HCT116 (cell line): ENCODE results near the gene SFXN3. TPM values are rescaled to one million over a fixed set of nuclear protein-coding genes. Genes with fewer than 3 reads are reported as not detected.
A peak's percentile ranks its signal among the peaks of the same experiment; 100 is the strongest.

ENCODE experiments used
- ATAC-seq: fragments of 200-7000 bp; cut with Tn5 transposase; 2 replicates; pipeline ENCODE4 v1.9.1; 2020; ENCODE audit warnings: mild to moderate bottlenecking, moderate library complexity
- BruUV-seq: library from RNA; stranded (reverse); fragments of 400-500 nt; replicated peaks from 2 replicates; lab custom pipeline; 2021; lab: Mats Ljungman, UMichigan
- CTCF ChIA-PET: fragments of 300-600 bp; sonication (Branson Sonifier 250); formaldehyde crosslinking; loops from one replicate; lab custom pipeline; 2021; ENCODE audit warnings: antibody characterized with exemption; lab: Charles Lee
- POLR2A ChIA-PET: fragments of 300-600, 350-600 bp; sonication (Branson Sonifier 250); formaldehyde crosslinking; loops from one replicate; lab custom pipeline; 2021; ENCODE audit warnings: antibody characterized with exemption; lab: Charles Lee
- RAD21 ChIA-PET, 2 experiments: fragments of 300-600 bp; sonication (Branson Sonifier 250); formaldehyde crosslinking; loops; one replicate each; lab custom pipeline; 2023; ENCODE audit warnings: low total read pairs in 2 of 2; ENCODE audit not compliant: uncharacterized antibody in 2 of 2, unreplicated experiment in 2 of 2, low non-redundant PET in 1 of 2; lab: Charles Lee
- DNase-seq: peaks from one replicate; pipeline ENCODE4 v3.0.0-alpha.2; 2010; ENCODE audit warnings: low read depth, low spot score
- H2AFZ ChIP-seq: fragments of 200-600 bp; shearing (Covaris generic), sonication (generic); 2 replicates; pipeline ENCODE4 v1.6.1; 2017; ENCODE audit warnings: low read depth, mixed run types, mixed read lengths, antibody characterized with exemption, low read length; ENCODE audit not compliant: poor library complexity, severe bottlenecking
- H3K27ac ChIP-seq: 2 replicates; pipeline ENCODE4 v1.5.1; 2012; ENCODE audit warnings: low read depth, low read length
- H3K27me3 ChIP-seq: fragments of 200-600 bp; sonication (generic); 2 replicates; pipeline ENCODE4 v1.6.1; 2016; ENCODE audit warnings: mixed run types, low read length, mixed read lengths; ENCODE audit not compliant: insufficient read depth
- H3K36me3 ChIP-seq, 2 experiments: fragments of 200-500 bp in 1 of 2; fragments of 200-600 bp in 1 of 2; sonication (Bioruptor generic) in 1 of 2; sonication (generic) in 1 of 2; 2 replicates each; pipeline versions ENCODE4 v1.5.1 to v1.6.1; 2014 to 2016; ENCODE audit warnings: low read length in 2 of 2, inconsistent platforms in 1 of 2, mixed read lengths in 1 of 2, mixed run types in 1 of 2; ENCODE audit not compliant: insufficient read depth in 2 of 2, control insufficient read depth in 1 of 2
- H3K4me1 ChIP-seq, 2 experiments: fragments of 200-600 bp in 1 of 2; sonication (generic) in 1 of 2; 2 replicates each; pipeline versions ENCODE4 v1.5.1 to v1.6.1; 2012 to 2017; ENCODE audit warnings: low read length in 2 of 2, inconsistent platforms in 1 of 2, mild to moderate bottlenecking in 1 of 2, mixed read lengths in 1 of 2, mixed run types in 1 of 2, moderate library complexity in 1 of 2; ENCODE audit not compliant: insufficient read depth in 2 of 2, control insufficient read depth in 1 of 2
- H3K4me2 ChIP-seq: fragments of 200-600 bp; sonication (generic); 2 replicates; pipeline ENCODE4 v1.6.1; 2017; ENCODE audit warnings: mixed run types, low read length, mixed read lengths
- H3K4me3 ChIP-seq, 2 experiments: fragments of 200-600 bp in 1 of 2; sonication (generic) in 1 of 2; replicated peaks in 1 of 2; 2 replicates each; pipeline ENCODE4 v1.5.1; 2011 to 2016; ENCODE audit warnings: low read length in 2 of 2, control low read depth in 1 of 2, low read depth in 1 of 2, mild to moderate bottlenecking in 1 of 2, mixed read lengths in 1 of 2, mixed run types in 1 of 2
- H3K79me2 ChIP-seq: fragments of 200-600 bp; sonication (generic); 2 replicates; pipeline ENCODE4 v1.6.1; 2017; ENCODE audit warnings: mild to moderate bottlenecking, mixed run types, low read length, moderate library complexity, mixed read lengths; ENCODE audit not compliant: insufficient read depth
- H3K9ac ChIP-seq: fragments of 200-600 bp; sonication (generic); 2 replicates; pipeline ENCODE4 v1.6.1; 2016; ENCODE audit warnings: low read length, mixed read lengths
- H3K9me2 ChIP-seq: fragments of 200-600 bp; sonication (generic), shearing (Covaris generic); 2 replicates; pipeline ENCODE4 v1.6.1; 2017; ENCODE audit warnings: mixed run types, mild to moderate bottlenecking, moderate library complexity; ENCODE audit not compliant: insufficient read depth
- H3K9me3 ChIP-seq, 2 experiments: fragments of 200-500 bp in 1 of 2; fragments of 200-600 bp in 1 of 2; sonication (Bioruptor generic) in 1 of 2; sonication (generic) in 1 of 2; 2 replicates each; pipeline ENCODE4 v1.6.1; 2014 to 2017; ENCODE audit warnings: low read length in 2 of 2, mixed read lengths in 2 of 2, inconsistent platforms in 1 of 2, low read depth in 1 of 2, mild to moderate bottlenecking in 1 of 2, mixed run types in 1 of 2, moderate library complexity in 1 of 2; ENCODE audit not compliant: control insufficient read depth in 1 of 2, insufficient read depth in 1 of 2
- H4K20me1 ChIP-seq: fragments of 200-600 bp; sonication (generic), shearing (Covaris generic); 2 replicates; pipeline ENCODE4 v1.6.1; 2017; ENCODE audit warnings: mixed run types, mild to moderate bottlenecking, moderate library complexity; ENCODE audit not compliant: insufficient read depth
- ATF3 ChIP-seq: IDR thresholded peaks from 2 replicates; pipeline ENCODE4 v1.6.1; 2012
- POLR2A ChIP-seq: IDR thresholded peaks from 2 replicates; pipeline ENCODE4 v1.7.0; 2011; ENCODE audit warnings: borderline replicate concordance; ENCODE audit not compliant: insufficient read depth, insufficient read length; ENCODE audit errors: extremely low read depth
- RAD21 ChIP-seq: IDR thresholded peaks from 2 replicates; pipeline ENCODE4 v1.6.1; 2012; ENCODE audit warnings: low read depth, mild to moderate bottlenecking
- REST ChIP-seq: IDR thresholded peaks from 2 replicates; pipeline ENCODE4 v1.6.1; 2012; ENCODE audit warnings: low read depth
- TCF7L2 ChIP-seq: IDR thresholded peaks from 2 replicates; pipeline ENCODE4 v1.7.0; 2011; ENCODE audit warnings: borderline replicate concordance, inconsistent platforms; ENCODE audit not compliant: insufficient read depth, insufficient read length; ENCODE audit errors: extremely low read depth
- YY1 ChIP-seq: IDR thresholded peaks from 2 replicates; pipeline ENCODE4 v1.6.1; 2011; ENCODE audit warnings: low read length, low read depth, moderate library complexity, mild to moderate bottlenecking; ENCODE audit not compliant: insufficient replicate concordance; ENCODE audit errors: extremely low read depth
- ZNF274 ChIP-seq: fragments of 200-500 bp; sonication (Bioruptor generic); IDR thresholded peaks from 2 replicates; pipeline ENCODE4 v1.6.1; 2014; ENCODE audit warnings: mild to moderate bottlenecking, low read depth, low read length, inconsistent platforms
- intact Hi-C: fragments of 100-400 bp; cut with micrococcal nuclease; formaldehyde crosslinking; loops from 2 replicates; pipeline ENCODE4 v1.10.0; 2022
- total RNA-seq: library from RNA; stranded (reverse); gene quantifications from one replicate; pipeline ENCODE4 v1.2.1, GENCODE V29; 2021; ENCODE audit not compliant: unreplicated experiment
- TF ChIP-seq, protein P1 (sequence below), 3 experiments: fragments of 200-600 bp in 1 of 3; sonication (generic) in 1 of 3; IDR thresholded peaks in 2 of 3; conservative IDR thresholded peaks in 1 of 3; 2 replicates each; pipeline ENCODE4 v1.5.1; 2012 to 2017; ENCODE audit warnings: low read depth in 2 of 3, low read length in 2 of 3, antibody characterized with exemption in 1 of 3, borderline replicate concordance in 1 of 3, control low read depth in 1 of 3, mild to moderate bottlenecking in 1 of 3, mixed read lengths in 1 of 3, mixed run types in 1 of 3, moderate library complexity in 1 of 3; ENCODE audit not compliant: insufficient read depth in 1 of 3
- TF ChIP-seq, protein P2 (sequence below): IDR thresholded peaks from 2 replicates; pipeline ENCODE4 v1.6.1; 2011; ENCODE audit warnings: mild to moderate bottlenecking, low read length, moderate library complexity; ENCODE audit not compliant: insufficient replicate concordance; ENCODE audit errors: extremely low read depth

SFXN3 gene
- total RNA-seq, 1 experiment from 2014 or later, result 52.5 TPM

DNA sequence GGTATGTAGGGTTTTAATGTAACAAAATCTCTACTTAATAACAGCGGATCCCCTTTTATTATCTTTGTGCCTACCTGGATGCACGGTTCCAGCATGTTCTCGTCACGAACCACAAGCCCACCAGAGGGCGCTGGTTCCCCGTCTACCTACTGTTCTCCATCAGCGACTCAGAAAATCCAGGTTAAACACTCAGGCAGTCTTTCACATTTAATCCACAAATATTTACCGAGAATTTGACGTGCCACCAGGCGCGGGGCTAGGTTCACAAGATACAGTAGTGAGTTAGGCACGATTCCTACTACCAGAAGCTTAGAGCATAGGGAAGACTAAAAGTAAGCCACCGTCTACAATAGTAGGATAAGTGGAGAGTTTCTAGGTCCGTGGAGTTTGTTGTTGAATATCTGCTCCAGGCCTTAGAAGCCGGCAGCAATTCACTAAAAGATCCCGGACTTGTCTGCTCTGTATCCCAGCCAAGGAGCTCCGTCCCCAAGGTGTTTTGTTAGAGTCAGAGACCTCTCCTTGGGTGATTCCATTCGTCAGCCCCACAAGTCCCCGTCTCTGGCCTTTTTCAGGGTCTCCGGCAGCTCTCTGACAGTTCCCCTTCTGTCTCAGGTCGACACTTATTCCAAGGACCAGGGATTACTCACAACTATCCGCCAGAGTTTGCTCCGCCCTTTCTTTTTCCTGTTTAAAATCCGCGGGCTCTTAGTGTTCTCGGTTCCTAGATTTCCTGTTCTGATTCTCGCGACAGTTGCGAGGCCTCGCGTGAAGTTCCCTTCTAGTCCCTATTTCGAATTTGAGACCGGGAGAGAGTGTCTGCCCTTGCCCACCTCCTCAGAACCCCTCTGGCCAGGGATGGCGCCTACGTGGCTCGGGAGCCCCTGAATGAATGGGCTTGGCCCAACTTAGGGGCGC, 29.3 kb downstream of the SFXN3 start:
- H3K9me3 ChIP-seq, result no peaks in the 10 kb centered on the region
- no peaks in the 10 kb centered on the region for H3K9me2 ChIP-seq
- POLR2A ChIA-PET, result interaction anchor here (0.8 to 3.6 kb wide), 7 partner anchors 9 to 81 kb away, joined by 5 to 20 read pairs (median 8); no protein-coding TSS in a partner anchor
- H2AFZ ChIP-seq, result peak overlapping the region; percentile 73
- peak overlapping the region; percentile 91 for H3K9ac ChIP-seq
- TF ChIP-seq ATF3, result no peak
- TF ChIP-seq, protein P1, sequence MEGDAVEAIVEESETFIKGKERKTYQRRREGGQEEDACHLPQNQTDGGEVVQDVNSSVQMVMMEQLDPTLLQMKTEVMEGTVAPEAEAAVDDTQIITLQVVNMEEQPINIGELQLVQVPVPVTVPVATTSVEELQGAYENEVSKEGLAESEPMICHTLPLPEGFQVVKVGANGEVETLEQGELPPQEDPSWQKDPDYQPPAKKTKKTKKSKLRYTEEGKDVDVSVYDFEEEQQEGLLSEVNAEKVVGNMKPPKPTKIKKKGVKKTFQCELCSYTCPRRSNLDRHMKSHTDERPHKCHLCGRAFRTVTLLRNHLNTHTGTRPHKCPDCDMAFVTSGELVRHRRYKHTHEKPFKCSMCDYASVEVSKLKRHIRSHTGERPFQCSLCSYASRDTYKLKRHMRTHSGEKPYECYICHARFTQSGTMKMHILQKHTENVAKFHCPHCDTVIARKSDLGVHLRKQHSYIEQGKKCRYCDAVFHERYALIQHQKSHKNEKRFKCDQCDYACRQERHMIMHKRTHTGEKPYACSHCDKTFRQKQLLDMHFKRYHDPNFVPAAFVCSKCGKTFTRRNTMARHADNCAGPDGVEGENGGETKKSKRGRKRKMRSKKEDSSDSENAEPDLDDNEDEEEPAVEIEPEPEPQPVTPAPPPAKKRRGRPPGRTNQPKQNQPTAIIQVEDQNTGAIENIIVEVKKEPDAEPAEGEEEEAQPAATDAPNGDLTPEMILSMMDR (IDR thresholded peaks at IDR 0.05 in 2 of 3, conservative IDR thresholded peaks at IDR 0.05 in 1 of 3; ENCODE audit: borderline replicate concordance in 1 of 3, insufficient read depth in 1 of 3, low read depth in 2 of 3, low read length in 2 of 3), result peak in 2 of 3 experiments; percentile 98 to 99; a peak in 4 of 6 replicates
- TF ChIP-seq ZNF274, result no peak
- no peak for TF ChIP-seq REST
- TF ChIP-seq RAD21, result no peak
- TF ChIP-seq POLR2A, result peak; percentile 37
- peak; percentile 35 for TF ChIP-seq YY1
- peak; percentile 5 for TF ChIP-seq TCF7L2
- TF ChIP-seq, protein P2, sequence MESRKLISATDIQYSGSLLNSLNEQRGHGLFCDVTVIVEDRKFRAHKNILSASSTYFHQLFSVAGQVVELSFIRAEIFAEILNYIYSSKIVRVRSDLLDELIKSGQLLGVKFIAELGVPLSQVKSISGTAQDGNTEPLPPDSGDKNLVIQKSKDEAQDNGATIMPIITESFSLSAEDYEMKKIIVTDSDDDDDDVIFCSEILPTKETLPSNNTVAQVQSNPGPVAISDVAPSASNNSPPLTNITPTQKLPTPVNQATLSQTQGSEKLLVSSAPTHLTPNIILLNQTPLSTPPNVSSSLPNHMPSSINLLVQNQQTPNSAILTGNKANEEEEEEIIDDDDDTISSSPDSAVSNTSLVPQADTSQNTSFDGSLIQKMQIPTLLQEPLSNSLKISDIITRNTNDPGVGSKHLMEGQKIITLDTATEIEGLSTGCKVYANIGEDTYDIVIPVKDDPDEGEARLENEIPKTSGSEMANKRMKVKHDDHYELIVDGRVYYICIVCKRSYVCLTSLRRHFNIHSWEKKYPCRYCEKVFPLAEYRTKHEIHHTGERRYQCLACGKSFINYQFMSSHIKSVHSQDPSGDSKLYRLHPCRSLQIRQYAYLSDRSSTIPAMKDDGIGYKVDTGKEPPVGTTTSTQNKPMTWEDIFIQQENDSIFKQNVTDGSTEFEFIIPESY, result peak; percentile 99
- TF ChIP-seq, all 23 proteins: peak for 5
- DNase-seq (peak; percentile 98), ATAC-seq (peak; percentile 67)
- no peaks in the 10 kb centered on the region for H4K20me1 ChIP-seq
- H3K79me2 ChIP-seq, result peaks cover 52% of the 10 kb centered on the region
- H3K4me3 ChIP-seq, result peak overlapping the region; percentile 80 to 84
- H3K36me3 ChIP-seq, result peaks cover 7 to 24% of the 10 kb centered on the region in 2 experiments; a peak in 3 of 4 replicates
- H3K4me1 ChIP-seq, result peaks cover 42 to 51% of the 10 kb centered on the region in 2 experiments
- ChIA-PET RAD21 (interaction anchor here (0.6 to 2.2 kb wide), 6 partner anchors 9 to 82 kb away, joined by 3 to 9 read pairs (median 6); no protein-coding TSS in a partner anchor), CTCF (interaction anchor here (0.8 to 6.8 kb wide), 11 partner anchors 9 to 543 kb away, joined by 3 to 109 read pairs (median 11); partner anchors contain the start of genes PDZD7 and SFXN3)
- intact Hi-C loops, result loop anchor here (1.0 to 10.0 kb wide), 5 partner anchors 8 to 1582 kb away; partner anchors contain the start of gene TRIM8
- peak overlapping the region; percentile 99 for H3K27ac ChIP-seq
- peak overlapping the region; percentile 81 for H3K4me2 ChIP-seq
- TSS peak; percentile 85 for BruUV-seq
- no peaks in the 10 kb centered on the region for H3K27me3 ChIP-seq
